Activated CD4-positive, alpha-beta T cell treated with anti-CD3 and anti-CD28 coated beads, Interleukin-2, Interleukin-4, amounts not matched to agents 100 ng/mL and 50 ng/mL, durations not matched to agents 16 hours and 8 hours (primary cell): ENCODE data around the gene KCTD8.

ENCODE experiments used
- DNase-seq: peaks from one replicate; pipeline ENCODE4 v3.0.0-alpha.2; 2020; ENCODE audit warnings: low spot score

The KCTD8 gene

DNA sequence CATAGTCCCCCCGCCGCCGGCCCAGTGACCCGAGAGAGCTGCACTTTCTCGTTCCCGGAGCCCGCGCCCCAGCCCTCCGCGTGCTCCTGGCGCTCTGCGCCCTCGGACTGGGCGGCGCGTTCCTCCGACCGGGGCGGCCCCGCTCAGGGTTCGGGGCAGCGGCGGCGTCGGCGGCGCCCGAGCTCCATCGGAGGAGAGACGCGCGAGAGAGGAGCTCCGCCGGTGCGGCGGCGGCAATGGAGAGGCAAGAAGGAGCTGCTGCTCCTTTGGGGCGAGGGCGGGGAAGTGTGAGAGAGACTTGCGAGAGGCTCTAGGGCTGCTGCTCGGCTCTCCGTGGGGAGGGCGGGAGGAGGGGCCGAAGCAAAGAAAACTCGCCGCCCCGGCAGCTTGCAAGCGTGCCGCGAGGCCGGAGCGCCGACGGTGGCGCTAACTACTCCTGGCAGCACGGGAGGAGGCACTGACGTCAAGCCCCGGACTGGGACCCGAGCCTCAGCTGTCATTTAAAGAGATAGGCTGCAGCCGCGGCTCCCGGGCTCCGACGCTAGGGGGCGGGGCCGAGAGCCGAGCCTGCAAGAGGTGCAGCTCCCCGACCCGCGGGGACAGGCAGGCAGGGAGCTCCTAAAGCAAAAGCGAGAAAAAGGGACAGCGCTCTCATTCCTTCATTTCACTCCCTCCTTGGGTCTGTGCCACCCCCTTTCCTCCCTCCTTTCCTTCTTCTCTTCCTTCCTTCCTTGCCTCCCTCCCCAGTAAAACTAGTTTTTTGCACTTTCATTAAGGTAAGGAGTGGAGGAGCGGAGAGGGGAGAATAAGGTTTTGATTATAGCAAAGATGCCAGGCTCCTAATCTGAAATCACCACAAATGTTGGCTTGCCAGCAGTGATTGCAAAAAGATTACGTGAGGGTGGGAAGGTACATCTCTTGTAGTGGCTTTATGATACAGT lies at the start of gene KCTD8:
Gene KCTD8 (minus strand): TSS at position 289 of the 941 bp plus-strand sequence.
- peak; percentile 85 for DNase-seq

DNA sequence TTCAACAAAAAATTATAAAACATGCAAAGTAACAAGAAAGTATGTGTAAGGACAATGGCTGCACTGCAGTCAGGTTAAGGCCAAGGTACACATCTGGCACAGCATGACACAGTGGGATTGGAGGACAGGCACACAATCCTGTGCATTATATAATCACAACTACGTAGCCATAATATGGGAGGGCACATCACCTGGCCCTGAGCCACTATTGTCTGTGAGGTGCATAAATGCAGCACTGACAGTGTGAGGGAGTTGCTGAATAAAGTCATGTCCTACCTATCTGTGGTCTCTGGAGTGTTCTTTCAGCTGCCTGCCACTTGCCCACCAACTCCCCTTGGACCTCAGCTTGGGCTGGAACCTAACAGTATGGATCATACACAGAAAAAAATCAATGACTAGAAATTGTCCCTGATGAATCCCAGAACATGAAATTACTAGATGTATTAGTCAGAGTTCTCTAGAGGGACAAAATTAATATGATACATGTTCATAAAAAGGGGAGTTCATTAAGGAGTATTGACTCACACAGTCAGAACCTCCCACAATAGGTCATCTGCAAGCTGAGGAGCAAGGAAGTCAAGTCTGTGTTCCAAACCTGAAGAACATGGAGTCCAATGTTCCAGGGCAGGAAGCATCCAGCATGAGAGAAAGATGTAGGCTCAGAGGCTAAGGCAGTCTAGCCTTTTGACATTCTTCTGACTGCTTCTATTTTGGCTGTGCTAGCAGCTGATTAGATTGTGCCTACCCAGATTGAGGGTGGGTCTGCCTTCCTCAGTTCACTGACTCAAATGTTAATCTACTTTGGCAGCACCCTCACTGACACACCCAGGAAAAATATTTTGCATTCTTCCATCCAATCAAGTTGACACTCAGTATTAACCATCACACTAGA lies 46.4 kb upstream of the KCTD8 start:
- DNase-seq: no peak

- no peak for DNase-seq
Observed at GRCh38 chr4:44493924-44494323, 45.3 kb upstream of the KCTD8 start.

- no peak for DNase-seq
Observed at GRCh38 chr4:44487341-44487740, 38.7 kb upstream of the KCTD8 start.

DNA sequence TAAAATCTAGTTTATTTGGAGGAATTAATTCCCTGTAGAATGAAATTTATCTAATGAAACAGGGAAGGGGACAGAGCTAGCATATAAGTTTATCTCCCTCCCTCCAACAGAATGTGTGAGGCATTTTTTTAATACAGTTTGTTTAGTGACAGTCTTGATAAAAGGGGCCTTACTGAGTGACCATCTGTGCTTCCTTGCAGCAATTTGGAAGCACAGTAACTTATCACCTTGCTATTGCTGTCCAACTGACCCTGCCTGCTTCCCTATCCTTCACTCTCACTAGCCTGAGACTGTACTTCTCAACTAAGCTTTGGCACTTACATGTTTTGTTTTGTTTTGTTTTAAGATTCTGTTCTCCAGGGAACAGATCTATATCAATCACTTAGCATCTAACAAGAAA lies 31.1 kb upstream of the KCTD8 start:
- no peak for DNase-seq

DNA sequence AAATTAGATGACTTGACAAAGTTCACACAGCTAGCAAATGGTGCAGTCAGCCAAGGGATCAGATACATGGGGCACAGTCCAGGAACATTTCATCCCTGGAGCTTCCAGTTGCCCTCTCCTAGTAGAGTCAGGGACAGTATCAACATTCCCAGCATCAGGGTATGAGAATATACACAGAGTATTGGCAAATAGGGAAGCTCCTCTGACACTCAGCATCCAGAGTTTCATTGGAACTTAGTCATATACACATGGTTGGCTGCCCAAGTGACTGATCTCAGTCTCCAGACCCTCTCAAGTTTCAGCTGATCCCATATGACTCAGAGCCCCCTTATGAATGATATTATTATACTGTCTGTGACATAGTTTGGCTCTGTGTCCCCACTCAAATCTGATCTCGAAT lies 13.7 kb upstream of the KCTD8 start:
- no peak for DNase-seq

- DNase-seq: no peak
Observed at GRCh38 chr4:44447563-44448504, 775 bp downstream of the KCTD8 start.

DNA sequence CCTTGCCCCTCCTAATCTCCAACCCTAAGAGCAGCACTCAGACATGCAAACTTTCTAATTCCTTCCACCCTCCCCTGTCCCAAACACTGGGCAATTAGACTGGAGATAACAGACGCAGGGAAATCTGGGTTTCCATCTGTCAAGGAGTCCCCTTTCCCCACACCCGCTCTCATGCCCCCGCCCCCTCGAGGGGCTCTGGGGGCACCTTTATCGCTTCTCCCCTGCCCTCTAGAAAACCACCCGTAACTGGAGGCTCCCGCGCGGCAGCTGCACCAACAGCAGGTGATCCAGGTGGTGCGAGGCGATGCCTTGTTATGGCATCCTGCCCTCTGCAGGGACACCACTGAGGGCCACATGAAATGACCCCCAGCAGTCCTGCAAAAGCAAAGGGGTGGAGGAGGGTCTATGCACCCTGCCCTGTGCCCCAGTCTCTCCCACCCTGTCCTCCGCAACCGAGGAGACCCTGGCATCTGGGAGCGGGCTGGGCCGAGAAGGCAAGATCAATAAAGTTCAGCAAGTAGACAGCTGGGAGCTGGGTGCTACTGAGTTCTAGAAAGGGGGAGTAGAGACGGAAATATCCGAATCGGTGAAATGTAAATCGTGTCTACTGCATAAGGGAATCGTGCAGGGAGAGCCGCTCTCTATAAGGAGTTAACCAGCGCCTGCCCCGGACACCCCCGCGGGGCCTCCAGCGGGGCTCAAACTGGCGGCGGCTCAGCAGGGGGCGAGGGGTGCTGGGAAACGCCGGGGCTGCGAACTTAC lies 1.6 kb downstream of the KCTD8 start:
- no peak for DNase-seq

GRCh38 chr4:44446191-44446590 lies 2.4 kb downstream of the KCTD8 start:
- no peak for DNase-seq

GRCh38 chr4:44438687-44439086 lies 9.9 kb downstream of the KCTD8 start:
- no peak for DNase-seq

- no peak for DNase-seq
Observed at GRCh38 chr4:44434247-44434646, 14.4 kb downstream of the KCTD8 start.

GRCh38 chr4:44425614-44426208 lies 22.9 kb downstream of the KCTD8 start:
- DNase-seq: no peak

- no peak for DNase-seq
Observed at GRCh38 chr4:44422912-44423311, 25.7 kb downstream of the KCTD8 start.

GRCh38 chr4:44421330-44422065 lies 27.1 kb downstream of the KCTD8 start:
- DNase-seq: no peak

- DNase-seq: no peak
Observed at GRCh38 chr4:44415251-44415650, 33.4 kb downstream of the KCTD8 start.

DNA sequence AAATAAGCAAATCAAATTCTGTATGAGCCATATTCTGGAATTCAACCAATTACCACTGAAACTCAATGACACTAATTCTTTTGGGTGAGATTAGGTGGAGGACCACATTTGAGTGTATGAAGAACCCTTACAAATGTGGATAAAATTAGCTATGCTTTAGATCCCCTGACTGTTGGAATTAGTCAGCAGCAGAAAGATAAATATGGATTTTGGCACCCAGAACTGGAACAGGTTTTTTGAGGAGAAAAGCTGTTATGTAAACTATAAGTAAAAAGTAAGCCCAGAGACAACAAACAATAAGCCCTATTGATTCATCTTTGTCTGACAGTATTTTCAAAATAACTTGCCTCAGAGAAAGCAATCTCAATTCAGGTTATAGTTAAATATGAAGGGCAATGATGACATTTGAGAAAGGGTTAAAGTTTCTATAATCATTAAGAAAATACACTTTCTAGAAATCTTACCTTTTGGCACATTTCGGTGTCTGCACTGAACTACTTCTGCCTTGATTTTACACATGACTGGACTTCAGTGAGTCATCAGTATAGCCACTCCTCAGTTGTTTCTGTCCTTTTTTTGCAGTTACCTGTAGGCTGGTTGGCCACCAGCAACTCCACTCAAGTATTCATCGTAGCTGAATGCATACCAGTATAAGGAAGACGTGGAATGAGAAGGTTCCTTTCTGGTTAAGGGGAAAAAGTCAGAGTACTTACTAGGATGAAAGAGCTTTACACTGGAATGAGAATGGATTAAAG lies 80.0 kb downstream of the KCTD8 start:
- no peak for DNase-seq

- no peak for DNase-seq
Observed at GRCh38 chr4:44354172-44354571, 94.4 kb downstream of the KCTD8 start.

DNA sequence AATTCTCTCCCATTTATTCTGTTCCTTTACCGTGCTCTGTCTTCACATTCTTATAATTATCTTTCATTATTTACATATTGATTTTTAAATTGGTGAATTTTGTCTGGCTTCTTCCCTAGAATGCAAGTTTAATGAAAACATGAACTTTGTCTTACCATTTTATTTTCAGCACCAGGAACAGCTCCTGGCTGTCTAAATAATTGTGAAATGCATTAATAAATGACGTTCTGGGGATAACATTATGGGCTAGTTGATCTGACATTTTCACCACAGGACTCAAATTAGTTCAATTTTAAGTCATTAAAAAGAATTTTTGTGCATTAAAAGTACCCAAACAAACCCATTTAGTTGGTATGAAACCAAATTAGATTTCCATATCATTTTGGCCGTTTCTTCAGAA lies 97.5 kb downstream of the KCTD8 start:
- DNase-seq: no peak

DNA sequence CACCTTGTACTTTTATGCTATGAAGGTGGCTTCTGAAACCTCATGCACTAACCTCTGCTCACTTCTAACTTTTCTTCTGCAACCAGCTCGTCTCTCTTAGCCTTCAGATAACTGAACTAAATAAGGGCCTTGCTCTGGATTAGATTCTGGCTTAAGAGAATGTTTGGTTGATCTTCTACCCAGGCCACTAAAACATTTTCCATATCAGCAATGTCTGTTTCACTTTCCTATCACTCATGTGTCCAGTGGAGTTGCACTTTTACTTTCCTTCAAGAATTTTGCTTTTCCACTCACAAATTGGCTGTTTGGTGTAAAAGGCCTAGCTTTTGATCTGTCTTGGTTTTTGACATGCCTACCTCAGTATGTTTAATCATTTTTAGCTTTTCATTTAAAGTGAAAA lies 105.8 kb downstream of the KCTD8 start:
- DNase-seq: no peak
